ENCODE data around the gene GPR89B.

DNA sequence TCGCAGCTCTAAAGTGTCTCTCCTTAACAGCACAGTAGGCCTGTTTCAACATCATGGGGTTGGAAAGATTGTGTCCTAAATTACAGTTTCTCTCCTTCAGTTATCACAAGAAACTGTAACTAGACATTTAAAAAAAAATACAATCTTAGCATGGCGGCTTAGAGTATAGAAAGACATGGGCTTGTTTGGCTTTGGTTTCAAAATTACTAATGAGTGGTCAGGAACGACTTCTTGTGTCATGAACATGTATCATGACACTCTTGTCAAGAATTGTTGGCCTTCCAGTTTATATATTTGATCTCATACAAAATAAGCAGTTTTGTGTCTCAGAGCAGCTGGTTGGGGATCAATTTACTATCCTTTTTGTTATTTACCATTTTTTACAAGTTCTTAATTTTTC lies 23.5 kb upstream of the GPR89B start:
- TF ChIP-seq CTCF (IDR thresholded peaks at IDR 0.05) (no peak), POLR2A (IDR thresholded peaks at IDR 0.05) (no peak), POLR2AphosphoS5 (IDR thresholded peaks at IDR 0.05) (no peak)
